Skeletal muscle tissue (tissue), 4 donors: ENCODE results near the gene RAPGEF6. TPM values are rescaled to one million over a fixed set of nuclear protein-coding genes. Genes with fewer than 3 reads are reported as not detected.

ENCODE experiments used
- H3K27ac ChIP-seq: one replicate; pipeline ENCODE4 v1.7.0; 2013; ENCODE audit warnings: mild to moderate bottlenecking, low read depth, low read length, inconsistent platforms
- H3K27me3 ChIP-seq, 3 donors: one replicate each; pipeline ENCODE4 v1.7.0; 2013; ENCODE audit warnings: low read length in 3 of 3; ENCODE audit not compliant: control insufficient read depth in 3 of 3, insufficient read depth in 3 of 3
- H3K36me3 ChIP-seq, 3 donors: one replicate each; pipeline ENCODE4 v1.7.0; 2013; ENCODE audit warnings: low read length in 3 of 3; ENCODE audit not compliant: control insufficient read depth in 3 of 3, insufficient read depth in 3 of 3
- H3K4me1 ChIP-seq, 3 donors: one replicate each; pipeline ENCODE4 v1.7.0; 2013; ENCODE audit warnings: low read length in 3 of 3, mild to moderate bottlenecking in 3 of 3; ENCODE audit not compliant: control insufficient read depth in 3 of 3, insufficient read depth in 3 of 3
- H3K4me3 ChIP-seq, 3 donors: one replicate each; pipeline ENCODE4 v1.7.0; 2013; ENCODE audit warnings: low read length in 3 of 3
- H3K9ac ChIP-seq, 3 donors: one replicate each; pipeline ENCODE4 v1.7.0; 2013; ENCODE audit warnings: low read length in 3 of 3, mild to moderate bottlenecking in 3 of 3, moderate library complexity in 2 of 3, low read depth in 1 of 3
- H3K9me3 ChIP-seq, 3 donors: one replicate each; pipeline ENCODE4 v1.7.0; 2013; ENCODE audit warnings: low read length in 3 of 3; ENCODE audit not compliant: control insufficient read depth in 3 of 3
- total RNA-seq: library from RNA; depleted of rRNA; stranded (reverse); fragments of >200 nt; gene quantifications from one replicate; pipeline ENCODE4 v1.2.3, GENCODE V29; 2014
- donor health status: Osteomylitis.

RAPGEF6 gene
- total RNA-seq, 1 donor from 2014 or later = 29.7 TPM

DNA sequence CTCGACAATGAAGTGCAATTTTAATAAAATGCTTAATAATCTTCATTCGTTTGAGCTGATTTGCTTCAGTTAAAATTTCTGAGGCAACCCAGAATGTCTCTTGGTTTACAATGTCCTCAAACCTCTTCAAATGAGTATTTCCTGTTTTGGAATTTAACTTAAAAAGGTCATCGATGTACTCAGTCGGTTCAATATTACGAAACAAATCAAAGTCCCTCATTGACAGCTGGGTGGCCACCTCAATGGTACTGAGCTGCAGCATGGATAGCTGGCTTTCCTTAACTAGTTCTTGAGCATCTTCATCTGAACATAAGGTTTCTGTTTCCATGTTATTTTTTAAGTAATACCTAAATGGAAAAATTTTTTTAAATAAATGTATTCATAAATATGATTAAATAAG lies 173.3 kb downstream of the RAPGEF6 start:
- Histone ChIP-seq H3K9me3 (no peaks in the 10 kb centered on the region), H3K9ac (no peak overlapping the region), H3K4me1 (no peaks in the 10 kb centered on the region), H3K27ac (no peak overlapping the region), H3K36me3 (peaks cover 0 to 9% (median 7%) of the 10 kb centered on the region in 3 donors), H3K4me3 (no peak overlapping the region), H3K27me3 (no peaks in the 10 kb centered on the region)

DNA sequence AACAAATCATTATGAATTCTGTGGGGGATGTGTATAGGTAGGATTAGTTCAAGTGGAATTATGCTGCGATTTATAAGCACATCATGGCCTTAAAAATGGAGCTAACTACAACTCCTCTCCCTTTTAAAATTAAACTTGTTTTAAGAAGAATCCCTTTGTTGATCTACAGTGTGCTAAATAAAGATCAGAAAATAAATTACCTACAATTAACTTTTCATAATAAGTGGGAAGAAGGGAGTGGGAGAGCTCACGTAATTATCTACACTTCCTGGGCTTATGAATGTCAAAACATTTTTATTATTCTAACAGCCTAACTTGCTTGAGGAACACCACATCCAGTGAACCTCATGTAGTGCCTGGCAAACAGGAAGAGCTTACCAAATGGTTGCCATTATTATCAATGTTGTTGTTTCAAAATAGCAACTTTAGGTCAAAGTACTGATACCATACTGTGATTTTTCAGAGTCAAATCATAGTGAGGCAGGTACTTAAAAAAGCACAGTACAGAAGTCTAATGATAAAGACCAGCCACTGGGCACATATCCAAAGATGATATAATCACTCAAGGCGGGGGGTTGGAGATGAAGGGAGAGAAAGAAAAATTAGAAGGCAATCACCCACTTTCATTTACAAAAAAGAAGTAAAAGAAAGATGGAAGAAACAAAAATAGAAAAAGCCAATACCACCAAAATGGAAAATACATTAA lies 174.0 kb downstream of the RAPGEF6 start:
- Histone ChIP-seq H3K9ac (no peak overlapping the region), H3K9me3 (no peaks in the 10 kb centered on the region), H3K36me3 (peaks cover 0 to 4% (median 3%) of the 10 kb centered on the region in 3 donors), H3K4me1 (no peaks in the 10 kb centered on the region), H3K27ac (no peak overlapping the region), H3K27me3 (no peaks in the 10 kb centered on the region), H3K4me3 (no peak overlapping the region)

GRCh38 chr5:131460133-131460532 lies 174.9 kb downstream of the RAPGEF6 start:
- no peak overlapping the region for H3K4me3 ChIP-seq
- H3K4me1 ChIP-seq = no peaks in the 10 kb centered on the region
- no peaks in the 10 kb centered on the region for H3K9me3 ChIP-seq
- H3K27ac ChIP-seq = no peak overlapping the region
- peaks cover 0 to 4% (median 3%) of the 10 kb centered on the region in 3 donors for H3K36me3 ChIP-seq
- no peak overlapping the region for H3K9ac ChIP-seq
- H3K27me3 ChIP-seq = no peaks in the 10 kb centered on the region

GRCh38 chr5:131459216-131459615 lies 175.8 kb downstream of the RAPGEF6 start:
- Histone ChIP-seq H3K9ac (no peak overlapping the region), H3K27me3 (no peaks in the 10 kb centered on the region), H3K4me3 (no peak overlapping the region), H3K27ac (no peak overlapping the region), H3K4me1 (no peaks in the 10 kb centered on the region), H3K9me3 (no peaks in the 10 kb centered on the region), H3K36me3 (peaks cover 3 to 7% (median 4%) of the 10 kb centered on the region in 3 donors)

GRCh38 chr5:131457193-131457592 lies 177.8 kb downstream of the RAPGEF6 start:
- H3K27ac ChIP-seq = no peak overlapping the region
- peaks cover 0 to 18% (median 6%) of the 10 kb centered on the region in 3 donors for H3K36me3 ChIP-seq
- no peak overlapping the region for H3K9ac ChIP-seq
- H3K4me1 ChIP-seq = no peaks in the 10 kb centered on the region
- H3K4me3 ChIP-seq = no peak overlapping the region
- H3K27me3 ChIP-seq = no peaks in the 10 kb centered on the region
- H3K9me3 ChIP-seq = no peaks in the 10 kb centered on the region

- Histone ChIP-seq H3K9me3 (no peaks in the 10 kb centered on the region), H3K27me3 (no peaks in the 10 kb centered on the region), H3K36me3 (peaks cover 0 to 34% (median 20%) of the 10 kb centered on the region in 3 donors), H3K4me1 (no peaks in the 10 kb centered on the region), H3K4me3 (no peak overlapping the region), H3K9ac (no peak overlapping the region), H3K27ac (no peak overlapping the region)
Observed at GRCh38 chr5:131450941-131451340, 184.1 kb downstream of the RAPGEF6 start.

GRCh38 chr5:131441184-131441583 lies 193.8 kb downstream of the RAPGEF6 start:
- Histone ChIP-seq H3K4me1 (no peaks in the 10 kb centered on the region), H3K27ac (no peak overlapping the region), H3K4me3 (no peak overlapping the region), H3K9ac (no peak overlapping the region), H3K27me3 (no peaks in the 10 kb centered on the region), H3K36me3 (peaks cover 11 to 43% (median 41%) of the 10 kb centered on the region in 3 donors), H3K9me3 (no peaks in the 10 kb centered on the region)

DNA sequence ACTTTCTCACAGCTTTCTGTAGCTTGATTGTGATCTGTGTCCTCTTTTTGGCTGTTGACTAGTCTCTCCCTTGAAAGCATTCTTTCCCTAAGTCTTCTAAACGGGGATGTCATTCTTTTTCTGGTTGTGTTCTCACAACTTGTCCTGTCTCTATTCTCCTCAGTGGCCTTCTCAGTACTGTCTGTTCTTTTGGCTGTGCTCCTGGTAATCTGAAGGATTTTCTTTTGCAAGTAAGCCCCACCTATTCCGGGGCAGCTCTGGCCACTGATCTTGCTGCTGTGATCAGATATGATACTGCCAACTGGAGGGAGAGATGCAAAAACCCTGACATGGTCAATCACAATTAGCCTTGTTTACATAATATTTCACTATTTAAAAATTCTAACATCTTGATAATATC lies 198.9 kb downstream of the RAPGEF6 start:
- H3K4me1 ChIP-seq = no peaks in the 10 kb centered on the region
- no peak overlapping the region for H3K9ac ChIP-seq
- H3K4me3 ChIP-seq = no peak overlapping the region
- no peaks in the 10 kb centered on the region for H3K27me3 ChIP-seq
- peaks cover 13 to 45% (median 37%) of the 10 kb centered on the region in 3 donors for H3K36me3 ChIP-seq
- H3K9me3 ChIP-seq = no peaks in the 10 kb centered on the region
- no peak overlapping the region for H3K27ac ChIP-seq

- Histone ChIP-seq H3K9ac (no peak overlapping the region), H3K9me3 (no peaks in the 10 kb centered on the region), H3K4me1 (no peaks in the 10 kb centered on the region), H3K27me3 (no peaks in the 10 kb centered on the region), H3K36me3 (peaks cover 5 to 38% (median 35%) of the 10 kb centered on the region in 3 donors), H3K27ac (no peak overlapping the region), H3K4me3 (no peak overlapping the region)
Observed at GRCh38 chr5:131433109-131433508, 201.9 kb downstream of the RAPGEF6 start.

GRCh38 chr5:131431794-131432193 lies 203.2 kb downstream of the RAPGEF6 start:
- no peak overlapping the region for H3K9ac ChIP-seq
- no peak overlapping the region for H3K4me3 ChIP-seq
- no peaks in the 10 kb centered on the region for H3K27me3 ChIP-seq
- no peaks in the 10 kb centered on the region for H3K4me1 ChIP-seq
- peaks cover 7 to 44% (median 29%) of the 10 kb centered on the region in 3 donors for H3K36me3 ChIP-seq
- no peaks in the 10 kb centered on the region for H3K9me3 ChIP-seq
- no peak overlapping the region for H3K27ac ChIP-seq
